Nucleus accumbens (tissue), 56 donors: ENCODE results near the gene SGSM1.

ENCODE experiments used
- DNase-seq, 56 donors: peaks; one replicate each; lab custom pipeline; 2025; lab: John Stamatoyannopoulos, UW

Gene SGSM1

DNA sequence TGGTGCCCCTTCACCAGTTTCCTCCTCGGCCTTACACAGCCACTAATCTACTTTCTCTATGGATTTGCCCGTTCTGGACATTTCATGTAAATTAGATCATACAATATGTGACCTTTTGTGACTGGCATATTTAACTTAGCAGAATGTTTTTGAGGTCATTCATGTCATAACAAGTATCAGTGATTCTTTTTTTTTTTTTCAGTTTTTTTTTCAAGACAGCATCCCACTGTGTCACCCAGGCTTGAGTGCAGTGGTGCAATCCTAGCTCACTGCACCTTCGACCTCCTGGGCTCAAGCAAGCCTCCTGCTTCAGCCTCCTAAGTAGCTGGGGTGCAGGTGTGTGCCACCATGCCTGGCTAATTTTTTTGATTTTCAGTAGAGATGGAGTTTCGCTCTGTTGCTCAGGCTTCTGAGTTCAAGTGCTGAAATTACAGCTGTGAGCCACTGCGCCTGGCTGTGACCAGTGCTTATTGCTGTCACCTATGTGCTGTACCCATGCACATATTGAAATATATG lies 169.2 kb downstream of the SGSM1 start:
- DNase-seq = no peak

DNA sequence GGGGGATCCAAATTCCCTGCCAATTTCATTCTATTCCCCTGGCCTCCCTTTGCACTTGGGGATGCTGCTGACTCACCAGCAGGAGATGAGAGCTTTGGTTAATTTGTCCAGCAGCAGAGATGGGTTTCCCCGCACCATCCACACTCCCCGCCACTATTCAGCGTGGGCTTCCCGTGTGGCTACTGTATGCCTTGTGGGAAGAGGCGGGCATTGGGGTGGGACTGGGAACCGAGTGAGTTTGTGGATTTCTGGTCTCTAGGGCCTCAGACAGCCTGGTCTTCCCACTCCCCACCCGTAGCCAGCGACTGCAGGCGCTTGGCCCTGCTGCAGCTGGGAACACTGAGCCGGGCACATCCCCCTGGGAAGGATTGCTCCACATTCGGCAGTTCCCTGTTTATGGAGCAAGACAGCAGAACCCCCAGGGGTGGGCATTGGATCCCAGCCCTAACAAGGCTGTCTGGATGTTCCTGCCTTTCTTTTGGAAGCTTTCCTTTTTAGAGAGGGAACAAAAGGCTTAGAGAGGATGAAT lies 169.9 kb downstream of the SGSM1 start:
- peak in 9 of 56 donors; percentile 6 to 40 (median 19) for DNase-seq

DNA sequence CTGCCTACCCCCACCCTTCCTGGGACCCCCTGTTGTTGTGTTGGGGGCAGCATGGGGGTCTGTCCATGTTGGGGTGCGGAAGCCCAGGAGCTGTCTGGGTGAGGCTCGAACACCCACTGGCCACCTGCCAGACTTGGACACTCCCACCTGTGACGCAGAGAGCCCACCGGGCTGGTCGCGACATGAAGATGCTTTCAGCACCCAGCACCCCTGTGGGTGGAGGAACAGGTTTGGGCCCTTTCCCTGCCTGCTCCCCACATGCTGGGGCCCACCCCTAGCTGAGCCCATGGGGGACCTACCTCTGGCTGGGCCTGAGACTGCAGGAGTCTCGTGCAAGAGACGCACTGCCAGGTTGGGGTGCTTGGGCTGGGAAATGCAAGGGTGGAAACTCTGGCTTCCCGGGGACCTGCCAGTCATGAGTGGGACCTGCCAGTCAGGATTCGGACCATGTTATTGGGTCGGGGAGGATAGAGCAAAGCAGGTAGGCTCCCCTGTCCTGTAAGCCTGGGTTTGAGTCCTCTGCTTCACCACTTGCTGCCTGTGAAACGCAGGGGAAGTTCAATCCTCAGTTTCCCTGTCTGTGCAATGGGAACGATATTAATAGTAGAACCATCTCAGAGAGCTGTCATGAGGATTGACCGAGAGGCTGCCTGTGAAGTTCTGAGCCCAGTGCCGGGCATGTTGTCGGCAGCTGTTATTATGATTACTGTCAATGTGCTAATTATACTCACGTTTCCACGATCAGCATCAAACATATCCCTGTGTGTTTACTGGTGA lies 170.6 kb downstream of the SGSM1 start:
- DNase-seq = no peak
